ENCODE data around the gene TMEM30A.

The TMEM30A gene

GRCh38 chr6:75287424-75287823, 2.8 kb upstream of the TMEM30A start:
- no peak overlapping the region for H4K8ac ChIP-seq (ENCODE audit: low read length)
- H2BK120ac ChIP-seq (ENCODE audit: low read depth, low read length) = no peak overlapping the region
- H3K4me1 ChIP-seq (ENCODE audit: control insufficient read depth, insufficient read depth, low read depth, low read length) = peaks cover 3% of the 10 kb centered on the region
- H3K4me3 ChIP-seq (ENCODE audit: insufficient read depth in 1 of 2, low read depth in 1 of 2, low read length in 2 of 2) = no peak overlapping the region
- no peak overlapping the region for H4K91ac ChIP-seq (ENCODE audit: low read length)
- H3K79me1 ChIP-seq (replicated peaks; ENCODE audit: low read length, poor library complexity, severe bottlenecking) = peaks cover 7% of the 10 kb centered on the region
- H3K4me2 ChIP-seq (ENCODE audit: low read length, poor library complexity, severe bottlenecking) = no peak overlapping the region
- no peaks in the 10 kb centered on the region for H3K36me3 ChIP-seq (ENCODE audit: control insufficient read depth in 1 of 2, insufficient read depth in 2 of 2, low read depth in 1 of 2, low read length in 2 of 2)
- H3K9me3 ChIP-seq (ENCODE audit: control insufficient read depth, low read length) = no peaks in the 10 kb centered on the region
- H2BK12ac ChIP-seq (ENCODE audit: low read length in 2 of 2) = no peak overlapping the region
- no peak overlapping the region for H2AFZ ChIP-seq (ENCODE audit: low read depth, low read length)
- no peak for DNase-seq
- no peak overlapping the region for H2BK15ac ChIP-seq (ENCODE audit: low read depth, poor library complexity, severe bottlenecking)
- no peaks in the 10 kb centered on the region for H3K27me3 ChIP-seq (ENCODE audit: control insufficient read depth in 1 of 2, insufficient read depth in 1 of 2, low read length in 2 of 2)
- no peak overlapping the region for H3K4ac ChIP-seq (ENCODE audit: low read depth in 1 of 2, low read length in 2 of 2)
- peak overlapping the region; percentile 12 for H3K9ac ChIP-seq (ENCODE audit: low read length)
- H3K18ac ChIP-seq (ENCODE audit: low read depth in 1 of 2, low read length in 2 of 2) = no peak overlapping the region
- no peak overlapping the region for H3K14ac ChIP-seq (ENCODE audit: low read length in 2 of 2)
- no peak overlapping the region for H3K23ac ChIP-seq (ENCODE audit: low read length in 2 of 2)
- H2BK5ac ChIP-seq (ENCODE audit: low read depth, low read length, poor library complexity, severe bottlenecking) = no peak overlapping the region
- no peak overlapping the region for H3K27ac ChIP-seq (ENCODE audit: low read length, poor library complexity, severe bottlenecking)
- 100% methylated on average over 1 of the region's 1 CpG for WGBS
- no peak overlapping the region for H2AK5ac ChIP-seq (ENCODE audit: low read length, severe bottlenecking)

GRCh38 chr6:75286955-75287354, 2.4 kb upstream of the TMEM30A start:
- no peaks in the 10 kb centered on the region for H3K9me3 ChIP-seq (ENCODE audit: control insufficient read depth, low read length)
- no peak overlapping the region for H3K4me3 ChIP-seq (ENCODE audit: insufficient read depth in 1 of 2, low read depth in 1 of 2, low read length in 2 of 2)
- DNase-seq = no peak
- no peak overlapping the region for H3K4me2 ChIP-seq (ENCODE audit: low read length, poor library complexity, severe bottlenecking)
- H2AK5ac ChIP-seq (ENCODE audit: low read length, severe bottlenecking) = no peak overlapping the region
- H2BK120ac ChIP-seq (ENCODE audit: low read depth, low read length) = no peak overlapping the region
- peak overlapping the region; percentile 12 for H3K9ac ChIP-seq (ENCODE audit: low read length)
- H2BK15ac ChIP-seq (ENCODE audit: low read depth, poor library complexity, severe bottlenecking) = no peak overlapping the region
- H4K8ac ChIP-seq (ENCODE audit: low read length) = no peak overlapping the region
- H3K18ac ChIP-seq (ENCODE audit: low read depth in 1 of 2, low read length in 2 of 2) = no peak overlapping the region
- H2AFZ ChIP-seq (ENCODE audit: low read depth, low read length) = no peak overlapping the region
- 100% methylated on average over 1 of the region's 2 CpGs for WGBS
- no peak overlapping the region for H3K27ac ChIP-seq (ENCODE audit: low read length, poor library complexity, severe bottlenecking)
- peaks cover 3% of the 10 kb centered on the region for H3K4me1 ChIP-seq (ENCODE audit: control insufficient read depth, insufficient read depth, low read depth, low read length)
- no peak overlapping the region for H4K91ac ChIP-seq (ENCODE audit: low read length)
- no peak overlapping the region for H3K23ac ChIP-seq (ENCODE audit: low read length in 2 of 2)
- no peaks in the 10 kb centered on the region for H3K36me3 ChIP-seq (ENCODE audit: control insufficient read depth in 1 of 2, insufficient read depth in 2 of 2, low read depth in 1 of 2, low read length in 2 of 2)
- H2BK5ac ChIP-seq (ENCODE audit: low read depth, low read length, poor library complexity, severe bottlenecking) = no peak overlapping the region
- H3K27me3 ChIP-seq (ENCODE audit: control insufficient read depth in 1 of 2, insufficient read depth in 1 of 2, low read length in 2 of 2) = no peaks in the 10 kb centered on the region
- peaks cover 7% of the 10 kb centered on the region for H3K79me1 ChIP-seq (replicated peaks; ENCODE audit: low read length, poor library complexity, severe bottlenecking)
- no peak overlapping the region for H3K14ac ChIP-seq (ENCODE audit: low read length in 2 of 2)
- H2BK12ac ChIP-seq (ENCODE audit: low read length in 2 of 2) = no peak overlapping the region
- H3K4ac ChIP-seq (ENCODE audit: low read depth in 1 of 2, low read length in 2 of 2) = no peak overlapping the region

- Histone ChIP-seq H3K9me3 (ENCODE audit: control insufficient read depth, low read length) (no peaks in the 10 kb centered on the region), H4K8ac (ENCODE audit: low read length) (no peak overlapping the region), H2AK5ac (ENCODE audit: low read length, severe bottlenecking) (no peak overlapping the region), H3K14ac (ENCODE audit: low read length in 2 of 2) (no peak overlapping the region), H3K79me1 (replicated peaks; ENCODE audit: low read length, poor library complexity, severe bottlenecking) (peaks cover 7% of the 10 kb centered on the region), H3K4me1 (ENCODE audit: control insufficient read depth, insufficient read depth, low read depth, low read length) (peaks cover 3% of the 10 kb centered on the region), H3K36me3 (ENCODE audit: control insufficient read depth in 1 of 2, insufficient read depth in 2 of 2, low read depth in 1 of 2, low read length in 2 of 2) (no peaks in the 10 kb centered on the region), H3K4me2 (ENCODE audit: low read length, poor library complexity, severe bottlenecking) (peak overlapping the region; percentile 78), H2BK120ac (ENCODE audit: low read depth, low read length) (peak overlapping the region; percentile 34), H3K23ac (ENCODE audit: low read length in 2 of 2) (peak overlapping the region in 1 of 2 experiments; percentile 64), H2BK12ac (ENCODE audit: low read length in 2 of 2) (no peak overlapping the region), H3K18ac (ENCODE audit: low read depth in 1 of 2, low read length in 2 of 2) (no peak overlapping the region), H2BK15ac (ENCODE audit: low read depth, poor library complexity, severe bottlenecking) (no peak overlapping the region), H3K9ac (ENCODE audit: low read length) (peak overlapping the region; percentile 98), H4K91ac (ENCODE audit: low read length) (no peak overlapping the region), H2BK5ac (ENCODE audit: low read depth, low read length, poor library complexity, severe bottlenecking) (no peak overlapping the region), H3K4me3 (ENCODE audit: insufficient read depth in 1 of 2, low read depth in 1 of 2, low read length in 2 of 2) (peak overlapping the region; percentile 58 to 99), H2AFZ (ENCODE audit: low read depth, low read length) (peak overlapping the region; percentile 3), H3K27ac (ENCODE audit: low read length, poor library complexity, severe bottlenecking) (peak overlapping the region; percentile 59), H3K4ac (ENCODE audit: low read depth in 1 of 2, low read length in 2 of 2) (no peak overlapping the region), H3K27me3 (ENCODE audit: control insufficient read depth in 1 of 2, insufficient read depth in 1 of 2, low read length in 2 of 2) (no peaks in the 10 kb centered on the region)
- 7% methylated on average over 4 of the region's 6 CpGs for WGBS
- DNase-seq = no peak
These were observed 669 bp upstream of the TMEM30A start for GRCh38 chr6:75285283-75285639.

- H3K4me3 ChIP-seq (ENCODE audit: insufficient read depth in 1 of 2, low read depth in 1 of 2, low read length in 2 of 2) = peak overlapping the region; percentile 86 to 99
- peaks cover 4% of the 10 kb centered on the region for H3K79me1 ChIP-seq (replicated peaks; ENCODE audit: low read length, poor library complexity, severe bottlenecking)
- peak overlapping the region in 1 of 2 experiments; percentile 43 for H2BK12ac ChIP-seq (ENCODE audit: low read length in 2 of 2)
- peak overlapping the region in 1 of 2 experiments; percentile 89 for H3K23ac ChIP-seq (ENCODE audit: low read length in 2 of 2)
- peaks cover 3% of the 10 kb centered on the region for H3K4me1 ChIP-seq (ENCODE audit: control insufficient read depth, insufficient read depth, low read depth, low read length)
- H2BK5ac ChIP-seq (ENCODE audit: low read depth, low read length, poor library complexity, severe bottlenecking) = no peak overlapping the region
- peak overlapping the region; percentile 98 for H3K9ac ChIP-seq (ENCODE audit: low read length)
- H3K9me3 ChIP-seq (ENCODE audit: control insufficient read depth, low read length) = no peaks in the 10 kb centered on the region
- peak overlapping the region; percentile 81 for H4K8ac ChIP-seq (ENCODE audit: low read length)
- whole genome bisulfite sequencing = under 1% methylated on average over 32 of the region's 36 CpGs
- H3K18ac ChIP-seq (ENCODE audit: low read depth in 1 of 2, low read length in 2 of 2) = peak overlapping the region; percentile 90 to 91
- peak overlapping the region; percentile 20 for H3K4me2 ChIP-seq (ENCODE audit: low read length, poor library complexity, severe bottlenecking)
- H2AFZ ChIP-seq (ENCODE audit: low read depth, low read length) = peak overlapping the region; percentile 78
- H3K36me3 ChIP-seq (ENCODE audit: control insufficient read depth in 1 of 2, insufficient read depth in 2 of 2, low read depth in 1 of 2, low read length in 2 of 2) = no peaks in the 10 kb centered on the region
- H3K14ac ChIP-seq (ENCODE audit: low read length in 2 of 2) = peak overlapping the region in 1 of 2 experiments; percentile 44
- peak overlapping the region; percentile 52 for H4K91ac ChIP-seq (ENCODE audit: low read length)
- peak; percentile 60 for DNase-seq
- H2AK5ac ChIP-seq (ENCODE audit: low read length, severe bottlenecking) = no peak overlapping the region
- H2BK15ac ChIP-seq (ENCODE audit: low read depth, poor library complexity, severe bottlenecking) = no peak overlapping the region
- H2BK120ac ChIP-seq (ENCODE audit: low read depth, low read length) = no peak overlapping the region
- H3K27ac ChIP-seq (ENCODE audit: low read length, poor library complexity, severe bottlenecking) = peak overlapping the region; percentile 68
- H3K27me3 ChIP-seq (ENCODE audit: control insufficient read depth in 1 of 2, insufficient read depth in 1 of 2, low read length in 2 of 2) = no peaks in the 10 kb centered on the region
- H3K4ac ChIP-seq (ENCODE audit: low read depth in 1 of 2, low read length in 2 of 2) = peak overlapping the region; percentile 61 to 87
These were observed 523 bp downstream of the TMEM30A start for GRCh38 chr6:75283907-75284631.

All from mesenchymal stem cell (in vitro differentiated cells and primary cell).